ENCODE results near the gene SNRNP40. TPM values are rescaled to one million over a fixed set of nuclear protein-coding genes. Genes with fewer than 3 reads are reported as not detected.
A peak's percentile ranks its signal among the peaks of the same experiment; 100 is the strongest.

SNRNP40 gene
- total and polyA plus RNA-seq, 10 of the 15 experiments (the other 5 are each of a cell fraction or from before 2014, with no cell fraction given) = 34.9 to 212 (median 115) TPM

GRCh38 chr1:31297277-31298247 is 974 bp upstream of the SNRNP40 start:
- no peaks in the 10 kb centered on the region for H3K9me3 ChIP-seq (replicated peaks; ENCODE audit: control insufficient read depth, insufficient read depth, low read length)
- no peaks in the 10 kb centered on the region for H3K27me3 ChIP-seq (replicated peaks in 1 of 2; ENCODE audit: control insufficient read depth in 2 of 2, insufficient read depth in 2 of 2, low read length in 1 of 2)
- H3K79me2 ChIP-seq (ENCODE audit: control insufficient read depth, insufficient read depth, low read length) = peaks cover 46% of the 10 kb centered on the region
- POLR2A ChIA-PET = interaction anchor here (0.7 to 1.4 kb wide), 8 partner anchors 9 to 234 kb away, joined by 3 to 7 read pairs (median 4); no protein-coding TSS in a partner anchor
- H3K9ac ChIP-seq (ENCODE audit: control insufficient read depth, insufficient read depth, low read length) = peak overlapping the region; percentile 81
- peak overlapping the region; percentile 76 for H2AFZ ChIP-seq (ENCODE audit: control insufficient read depth, low read depth, low read length)
- no peaks in the 10 kb centered on the region for H4K20me1 ChIP-seq (ENCODE audit: control insufficient read depth, insufficient read depth)
- DNase-seq (ENCODE audit: low read depth, low spot score) = no peak
- in situ Hi-C loops (cut with MboI) = no loop called here
- FAIRE-seq = no peak
- peak overlapping the region; percentile 84 for H3K4me3 ChIP-seq
- RAD21 ChIA-PET (ENCODE audit: unreplicated experiment) = interaction anchor here (0.6 to 1.7 kb wide), 5 partner anchors 26 to 252 kb away, joined by 3 to 7 read pairs (median 3); no protein-coding TSS in a partner anchor
- CTCF ChIA-PET = interaction anchor here (0.7 to 2.2 kb wide), 8 partner anchors 97 to 252 kb away, joined by 3 to 6 read pairs (median 4); no protein-coding TSS in a partner anchor
- ATAC-seq = peak; percentile 3
- under 1% methylated on average over 23 of the region's 23 CpGs for WGBS (ENCODE audit: insufficient coverage, insufficient replicate concordance, low lambda C conversion rate, missing lambda C conversion rate)
- BruUV-seq (replicated peaks) = TSS peak; percentile 74
- no peaks in the 10 kb centered on the region for H3K4me1 ChIP-seq (ENCODE audit: control insufficient read depth, insufficient read depth, low read length)
- H3K4me2 ChIP-seq (ENCODE audit: control insufficient read depth, insufficient read depth) = peak overlapping the region; percentile 82
- intact Hi-C loops (cut with micrococcal nuclease; ENCODE audit: unreplicated experiment) = loop anchor here (2.0 to 5.0 kb wide), 2 partner anchors 125 to 250 kb away; no protein-coding TSS in a partner anchor
- TF ChIP-seq, protein P1, sequence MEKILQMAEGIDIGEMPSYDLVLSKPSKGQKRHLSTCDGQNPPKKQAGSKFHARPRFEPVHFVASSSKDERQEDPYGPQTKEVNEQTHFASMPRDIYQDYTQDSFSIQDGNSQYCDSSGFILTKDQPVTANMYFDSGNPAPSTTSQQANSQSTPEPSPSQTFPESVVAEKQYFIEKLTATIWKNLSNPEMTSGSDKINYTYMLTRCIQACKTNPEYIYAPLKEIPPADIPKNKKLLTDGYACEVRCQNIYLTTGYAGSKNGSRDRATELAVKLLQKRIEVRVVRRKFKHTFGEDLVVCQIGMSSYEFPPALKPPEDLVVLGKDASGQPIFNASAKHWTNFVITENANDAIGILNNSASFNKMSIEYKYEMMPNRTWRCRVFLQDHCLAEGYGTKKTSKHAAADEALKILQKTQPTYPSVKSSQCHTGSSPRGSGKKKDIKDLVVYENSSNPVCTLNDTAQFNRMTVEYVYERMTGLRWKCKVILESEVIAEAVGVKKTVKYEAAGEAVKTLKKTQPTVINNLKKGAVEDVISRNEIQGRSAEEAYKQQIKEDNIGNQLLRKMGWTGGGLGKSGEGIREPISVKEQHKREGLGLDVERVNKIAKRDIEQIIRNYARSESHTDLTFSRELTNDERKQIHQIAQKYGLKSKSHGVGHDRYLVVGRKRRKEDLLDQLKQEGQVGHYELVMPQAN (conservative IDR thresholded peaks at IDR 0.05) = 0 out of 2 replicates have a peak, but pooled peaks have one; percentile 15
- TF ChIP-seq LARP7 (IDR thresholded peaks at IDR 0.05) (0 out of 2 replicates have a peak, but pooled peaks have one; percentile 62), SRF (IDR thresholded peaks at IDR 0.05; ENCODE audit: low read depth in 2 of 2, low read length in 2 of 2) (no peak), RB1 (IDR thresholded peaks at IDR 0.05; ENCODE audit: borderline replicate concordance) (no peak), DPF2 (IDR thresholded peaks at IDR 0.05) (peak; percentile 17; the same call in 1 of the 2 replicates)
- SMC1A ChIA-PET (ENCODE audit: uncharacterized antibody, unreplicated experiment) = interaction anchor here (0.7 to 1.3 kb wide), 11 partner anchors 11 to 306 kb away, joined by 3 to 5 read pairs (median 3); partner anchors contain the start of gene FABP3
- peak overlapping the region; percentile 70 for H3K27ac ChIP-seq (ENCODE audit: control insufficient read depth, insufficient read depth)
- peaks cover 0 to 10% of the 10 kb centered on the region in 2 experiments; a peak in 2 of 4 replicates for H3K36me3 ChIP-seq (ENCODE audit: control insufficient read depth in 2 of 2, insufficient read depth in 2 of 2, low read length in 1 of 2)

Data from GM12878 (cell line).